SHP77 (cell line): ENCODE measurements around the gene KCNMA1.

ENCODE experiments used
- DNase-seq, 2 experiments: peaks; one replicate each; lab custom pipeline; 2025; lab: John Stamatoyannopoulos, UW

Gene KCNMA1

DNA sequence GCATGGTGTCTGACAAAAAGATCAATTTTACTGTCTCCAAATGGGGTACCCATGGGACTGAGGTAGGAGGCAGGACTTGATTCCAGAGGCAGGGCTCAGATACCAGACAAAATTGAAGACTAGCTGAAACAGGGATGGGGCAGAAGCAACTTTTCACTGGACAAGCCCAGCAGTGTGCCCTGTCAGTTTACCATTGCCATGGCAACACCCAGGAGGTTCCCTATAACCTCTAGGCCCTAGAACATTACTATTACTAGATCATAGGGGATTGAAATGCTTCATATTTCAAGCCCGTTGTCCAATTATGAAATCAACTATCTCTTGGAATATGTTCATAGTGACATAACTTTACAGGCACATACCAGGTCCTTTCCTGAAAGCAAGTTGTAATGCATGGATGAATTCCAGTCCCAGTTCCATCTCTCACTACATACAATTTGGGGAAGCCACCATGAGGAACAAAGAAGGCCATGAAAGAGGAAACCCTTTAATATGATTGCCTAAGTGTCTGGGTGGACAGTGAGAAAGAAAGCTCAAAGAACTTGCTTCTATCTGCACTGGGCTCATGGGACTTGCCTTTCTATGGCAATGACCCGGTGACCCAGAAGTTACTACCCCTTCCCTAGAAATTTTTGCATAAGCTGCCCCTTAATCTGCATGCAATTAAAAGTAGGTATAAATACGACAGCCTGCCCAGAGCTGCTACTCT is 557.9 kb downstream of the KCNMA1 start:
- no peak for DNase-seq

GRCh38 chr10:77077316-77077945 is 560.2 kb downstream of the KCNMA1 start:
- DNase-seq, result no peak

- DNase-seq, result no peak
Measured at GRCh38 chr10:77075926-77076325, 561.7 kb downstream of the KCNMA1 start.

DNA sequence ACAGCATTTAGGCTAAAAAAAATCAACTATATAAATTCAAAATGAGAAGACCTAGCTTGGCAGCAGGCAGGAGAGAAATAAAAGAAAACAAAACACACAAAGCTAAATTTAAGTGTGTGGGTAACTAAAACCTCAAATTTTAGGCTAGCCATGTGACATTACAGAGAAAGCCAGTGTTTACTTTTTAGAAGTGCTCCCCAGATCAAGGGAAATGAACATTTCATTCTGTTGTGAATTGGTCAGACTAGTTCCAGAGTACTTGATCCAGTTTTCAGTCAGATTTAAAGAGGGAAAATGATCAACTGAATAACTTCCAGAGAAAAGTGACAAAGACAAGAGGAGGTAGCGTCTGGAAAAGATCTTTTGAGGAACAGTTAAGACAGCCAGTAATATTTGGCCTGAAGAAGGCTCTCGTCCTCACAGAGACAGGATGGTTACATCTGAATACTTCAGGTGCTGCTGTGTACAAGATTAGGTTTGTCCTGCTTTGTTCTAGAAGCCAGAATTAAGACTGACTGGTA is 563.4 kb downstream of the KCNMA1 start:
- no peak for DNase-seq

- no peak for DNase-seq
Measured at GRCh38 chr10:77073663-77073960, 564.0 kb downstream of the KCNMA1 start.

GRCh38 chr10:77072836-77073662 is 564.6 kb downstream of the KCNMA1 start:
- no peak for DNase-seq

GRCh38 chr10:77072361-77072835 is 565.2 kb downstream of the KCNMA1 start:
- no peak for DNase-seq

- no peak for DNase-seq
Measured at GRCh38 chr10:77071956-77072355, 565.7 kb downstream of the KCNMA1 start.

GRCh38 chr10:77071001-77071511 is 566.6 kb downstream of the KCNMA1 start:
- no peak for DNase-seq

DNA sequence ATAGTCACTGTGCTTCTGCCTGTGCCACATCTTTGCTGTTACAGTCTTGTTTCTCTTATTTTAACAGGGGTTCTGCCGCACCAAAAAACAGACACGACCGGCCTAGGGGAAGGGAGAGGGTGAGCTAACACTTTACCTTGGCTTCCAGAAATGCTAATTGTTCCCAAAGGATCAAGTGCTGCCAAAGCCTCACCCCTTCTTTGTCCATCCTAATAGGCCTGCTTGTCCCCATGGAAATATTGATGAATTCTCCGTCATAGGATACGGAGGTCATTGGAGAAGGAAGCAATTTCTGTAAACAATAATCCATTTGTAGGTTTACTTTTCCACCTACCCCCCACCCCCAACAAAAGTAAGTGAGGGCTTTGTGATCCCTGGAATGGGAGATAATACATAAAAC is 567.3 kb downstream of the KCNMA1 start:
- no peak for DNase-seq

GRCh38 chr10:77068969-77069368 is 568.6 kb downstream of the KCNMA1 start:
- DNase-seq, result no peak

- DNase-seq, result no peak
Measured at GRCh38 chr10:77068272-77068671, 569.3 kb downstream of the KCNMA1 start.

- no peak for DNase-seq
Measured at GRCh38 chr10:77062381-77062780, 575.2 kb downstream of the KCNMA1 start.

- no peak for DNase-seq
Measured at GRCh38 chr10:77060913-77061312, 576.7 kb downstream of the KCNMA1 start.

DNA sequence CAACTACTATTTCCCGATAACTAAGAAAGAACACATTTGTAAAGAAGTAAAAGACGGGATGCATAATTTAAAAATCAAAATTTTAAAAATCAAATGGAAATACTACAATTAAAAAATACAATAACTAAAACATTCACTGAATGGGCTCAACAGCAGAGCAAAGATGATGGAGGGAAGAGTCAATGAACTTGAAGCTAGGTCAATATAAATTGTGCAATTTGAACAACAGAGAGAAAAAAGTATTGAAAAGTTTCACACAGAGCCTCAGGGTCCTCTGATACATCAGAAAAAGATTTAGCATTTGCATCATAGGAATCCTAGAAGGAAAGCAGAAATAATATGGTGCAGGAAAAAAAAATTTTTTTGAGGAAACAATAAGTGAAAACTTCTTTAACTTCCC is 581.0 kb downstream of the KCNMA1 start:
- no peak for DNase-seq

- DNase-seq, result no peak
Measured at GRCh38 chr10:77052593-77052992, 585.0 kb downstream of the KCNMA1 start.

DNA sequence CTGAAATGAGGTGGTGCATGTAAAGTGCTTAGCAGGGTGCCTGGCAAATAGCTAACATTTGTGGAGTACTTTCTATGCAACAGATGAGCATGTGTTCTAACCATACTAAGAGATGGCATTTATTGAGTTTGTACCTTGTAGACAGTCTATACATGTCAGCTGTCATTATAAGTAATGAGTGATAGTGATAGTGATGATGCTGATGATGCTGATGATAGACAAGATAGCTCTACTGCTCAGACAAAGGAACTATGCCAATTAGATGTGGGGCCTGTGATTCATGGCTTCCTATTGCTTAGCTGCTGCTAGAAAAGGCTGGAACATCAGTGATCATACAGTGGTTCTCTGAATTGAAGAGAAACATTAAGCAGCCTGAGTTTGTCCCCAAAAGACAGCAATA is 585.8 kb downstream of the KCNMA1 start:
- DNase-seq, result no peak

DNA sequence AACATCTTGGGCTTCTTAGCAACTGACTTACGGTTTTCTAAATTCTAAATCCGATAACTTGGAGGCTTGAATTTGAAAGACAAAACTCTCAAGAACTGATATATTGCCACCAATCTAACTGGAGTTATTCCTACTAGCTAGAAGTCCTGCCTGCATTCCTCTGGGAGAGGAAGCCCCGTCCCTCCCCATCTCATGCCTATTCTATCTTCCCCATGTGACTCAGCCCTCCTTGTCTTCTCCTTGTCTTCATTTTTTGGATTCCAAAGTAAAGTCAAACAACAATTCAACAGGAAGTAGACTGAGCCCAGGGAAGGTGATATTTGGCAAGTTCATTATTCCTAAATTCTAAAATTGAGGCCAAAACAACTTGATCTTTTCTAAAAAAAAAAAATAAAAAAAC is 587.7 kb downstream of the KCNMA1 start:
- DNase-seq, result no peak

- no peak for DNase-seq
Measured at GRCh38 chr10:77049146-77049545, 588.5 kb downstream of the KCNMA1 start.

- DNase-seq, result no peak
Measured at GRCh38 chr10:77045085-77045484, 592.5 kb downstream of the KCNMA1 start.

DNA sequence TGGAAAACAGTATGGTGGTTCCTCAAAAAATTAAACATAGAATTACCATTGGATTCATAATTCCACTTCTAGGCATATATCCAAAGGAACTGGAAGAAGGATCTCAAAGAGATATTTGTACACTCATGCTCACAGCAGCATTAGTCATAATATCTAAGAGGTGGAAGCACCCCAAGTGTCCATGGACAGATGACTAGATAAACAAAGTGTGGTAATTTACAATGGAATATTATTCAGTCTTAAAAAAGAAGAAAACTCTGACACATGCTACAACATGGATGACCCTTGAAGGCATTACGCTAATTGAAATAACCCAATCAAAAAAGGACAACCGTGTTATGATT is 594.2 kb downstream of the KCNMA1 start:
- no peak for DNase-seq

DNA sequence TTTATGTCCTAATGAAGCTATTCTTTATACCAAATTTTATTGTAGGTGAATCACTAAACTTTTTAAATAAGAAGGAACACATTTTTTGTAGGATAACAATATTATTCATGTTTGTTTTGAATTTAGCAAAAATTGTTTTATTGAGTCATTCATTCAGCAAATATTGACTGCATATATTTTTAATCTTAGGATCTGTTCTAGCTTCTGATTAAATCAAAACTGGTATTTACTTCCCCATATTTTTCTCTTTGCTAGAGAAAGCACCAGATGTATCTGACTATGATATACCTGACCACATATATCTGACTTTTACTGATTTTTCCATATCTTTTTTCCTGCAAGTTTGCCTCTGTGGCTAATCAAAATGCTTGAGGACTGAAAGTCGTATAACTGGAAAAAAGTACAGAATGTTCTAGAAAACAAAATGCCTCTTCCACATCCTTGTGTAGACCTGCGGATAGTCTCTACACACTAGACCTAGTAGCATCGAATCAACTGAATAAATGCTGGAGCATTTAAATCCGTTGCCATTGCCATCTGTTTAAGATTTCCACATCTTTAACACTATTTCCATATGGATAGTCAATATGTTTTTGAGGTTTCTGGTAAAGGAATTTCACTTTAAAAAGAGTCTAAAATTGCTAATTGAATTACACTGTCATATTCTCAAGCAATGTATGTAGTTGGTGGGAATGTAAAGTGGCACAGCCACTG is 594.7 kb downstream of the KCNMA1 start:
- DNase-seq, result no peak
